Measurements from ENCODE around the gene FCHSD2.

Gene FCHSD2

GRCh38 chr11:72962084-72962483 lies 180.0 kb downstream of the FCHSD2 start:
- no peak for DNase-seq

GRCh38 chr11:72959998-72960731 lies 182.0 kb downstream of the FCHSD2 start:
- DNase-seq, result no peak

- no peak for DNase-seq
Measured at GRCh38 chr11:72958791-72959190, 183.3 kb downstream of the FCHSD2 start.

- no peak for DNase-seq
Measured at GRCh38 chr11:72955466-72955865, 186.7 kb downstream of the FCHSD2 start.

- no peak for DNase-seq
Measured at GRCh38 chr11:72954860-72955259, 187.3 kb downstream of the FCHSD2 start.

- DNase-seq, result no peak
Measured at GRCh38 chr11:72953637-72954036, 188.5 kb downstream of the FCHSD2 start.

- no peak for DNase-seq
Measured at GRCh38 chr11:72951888-72952287, 190.2 kb downstream of the FCHSD2 start.

- no peak for DNase-seq
Measured at GRCh38 chr11:72951193-72951592, 190.9 kb downstream of the FCHSD2 start.

- DNase-seq, result no peak
Measured at GRCh38 chr11:72950685-72951084, 191.4 kb downstream of the FCHSD2 start.

GRCh38 chr11:72947229-72947628 lies 194.9 kb downstream of the FCHSD2 start:
- DNase-seq, result no peak

- no peak for DNase-seq
Measured at GRCh38 chr11:72943664-72944063, 198.5 kb downstream of the FCHSD2 start.

GRCh38 chr11:72940417-72940816 lies 201.7 kb downstream of the FCHSD2 start:
- no peak for DNase-seq

- DNase-seq, result no peak
Measured at GRCh38 chr11:72939031-72939430, 203.1 kb downstream of the FCHSD2 start.

- DNase-seq, result no peak
Measured at GRCh38 chr11:72937439-72937838, 204.7 kb downstream of the FCHSD2 start.

- DNase-seq, result no peak
Measured at GRCh38 chr11:72935700-72936099, 206.4 kb downstream of the FCHSD2 start.

- DNase-seq, result no peak
Measured at GRCh38 chr11:72932132-72932570, 210.0 kb downstream of the FCHSD2 start.

- no peak for DNase-seq
Measured at GRCh38 chr11:72930008-72930407, 212.1 kb downstream of the FCHSD2 start.

- no peak for DNase-seq
Measured at GRCh38 chr11:72929256-72929655, 212.9 kb downstream of the FCHSD2 start.

- DNase-seq, result no peak
Measured at GRCh38 chr11:72927380-72927779, 214.7 kb downstream of the FCHSD2 start.

GRCh38 chr11:72926076-72926475 lies 216.0 kb downstream of the FCHSD2 start:
- no peak for DNase-seq

GRCh38 chr11:72925656-72926055 lies 216.5 kb downstream of the FCHSD2 start:
- no peak for DNase-seq

GRCh38 chr11:72924568-72925190 lies 217.4 kb downstream of the FCHSD2 start:
- DNase-seq, result no peak

GRCh38 chr11:72921028-72921716 lies 220.9 kb downstream of the FCHSD2 start:
- no peak for DNase-seq

- DNase-seq, result no peak
Measured at GRCh38 chr11:72920001-72920400, 222.1 kb downstream of the FCHSD2 start.

Data from stimulated activated CD4-positive, alpha-beta T cell treated with anti-CD3 and anti-CD28 coated beads, Interleukin-4, amount 100 ng/mL, for 4 hours (primary cell).